Esophagus muscularis mucosa (tissue), 4 donors: Measurements from ENCODE around the gene MCEMP1.

Experiments used
- CTCF ChIP-seq, 3 experiments: fragments of 200-600 bp in 2 of 3; fragments of 450-650 bp in 1 of 3; sonication (generic) in 2 of 3; IDR thresholded peaks; one replicate each; pipeline ENCODE4 v1.5.1; 2017 to 2019; ENCODE audit warnings: antibody characterized with exemption in 3 of 3, mild to moderate bottlenecking in 2 of 3, moderate library complexity in 1 of 3
- EP300 ChIP-seq: sonication (generic); formaldehyde crosslinking; IDR thresholded peaks from one replicate; pipeline ENCODE4 v1.6.1; 2017; ENCODE audit warnings: antibody characterized with exemption
- POLR2A ChIP-seq: fragments of 450-650 bp; IDR thresholded peaks from one replicate; pipeline ENCODE4 v1.6.1; 2017; ENCODE audit warnings: antibody characterized with exemption, moderate library complexity, mild to moderate bottlenecking, low read depth
- POLR2AphosphoS5 ChIP-seq, 2 donors: sonication (generic); formaldehyde crosslinking; IDR thresholded peaks; one replicate each; pipeline ENCODE4 v1.6.1; 2017; ENCODE audit warnings: antibody characterized with exemption in 2 of 2

- TF ChIP-seq CTCF (IDR thresholded peaks at IDR 0.05) (no peak), POLR2A (no peak), EP300 (no peak), POLR2AphosphoS5 (IDR thresholded peaks at IDR 0.05) (no peak)
Measured at GRCh38 chr19:7690779-7691258, 13.9 kb downstream of the MCEMP1 start.
